GM19324 (cell line): ENCODE data around the gene CSRNP2.
"Not testable (repeated sequence)": the region's sequence is repeated elsewhere in the genome, so short reads cannot be mapped to it uniquely, and the experiment has no call there.

Experiments used
- ATAC-seq: cut with Tn5 transposase; IDR thresholded peaks from one replicate; pipeline ENCODE4 v1.9.1; 2021; ENCODE audit warnings: mild to moderate bottlenecking, moderate library complexity; ENCODE audit not compliant: unreplicated experiment, low FRiP score

Gene CSRNP2

GRCh38 chr12:51083126-51083833 lies at the start of gene CSRNP2:
Gene CSRNP2 (minus strand): TSS chr12:51083596. CDS start chr12:51076561, 7,035 bp downstream.
- peak; percentile 95 for ATAC-seq

GRCh38 chr12:51132693-51133092 lies 49.3 kb upstream of the CSRNP2 start:
- ATAC-seq = no peak

DNA sequence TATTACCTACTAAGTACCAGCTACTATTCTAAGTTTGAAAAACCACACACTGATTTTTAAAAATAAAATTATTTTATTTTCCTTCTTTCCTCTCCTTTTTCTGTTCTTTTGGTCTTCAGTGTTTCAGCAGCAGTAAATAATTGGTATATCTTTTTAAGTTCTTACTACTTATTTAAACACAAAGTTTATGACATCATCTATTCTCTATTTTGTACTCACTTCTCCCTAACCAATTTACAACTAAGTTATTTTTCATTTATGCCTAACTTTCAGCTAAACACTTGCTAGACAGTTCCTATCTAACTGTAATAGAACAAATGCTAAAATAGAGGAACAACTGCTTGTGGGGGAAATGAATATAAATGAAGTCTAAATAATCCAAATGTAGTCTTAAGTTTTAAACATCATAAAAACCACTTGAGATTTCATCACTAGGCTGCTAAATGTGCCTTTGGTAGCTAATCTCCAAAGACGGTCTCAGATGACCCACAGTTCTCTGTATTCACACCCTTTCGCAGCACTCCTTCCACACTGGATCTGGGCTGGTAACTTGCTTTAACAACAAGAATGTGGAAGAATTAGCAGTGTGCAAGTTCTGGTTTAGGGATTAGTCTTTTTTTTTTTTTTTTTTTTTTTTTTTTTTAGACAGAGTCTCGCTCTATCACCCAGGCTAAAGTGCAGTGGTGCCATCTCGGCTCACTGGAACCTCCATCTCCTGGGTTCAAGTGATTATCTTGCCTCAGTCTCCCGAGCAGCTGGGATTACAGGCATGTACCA lies 48.5 kb upstream of the CSRNP2 start:
- no peak for ATAC-seq

- ATAC-seq = no peak
Observed at GRCh38 chr12:51128919-51129318, 45.5 kb upstream of the CSRNP2 start.

DNA sequence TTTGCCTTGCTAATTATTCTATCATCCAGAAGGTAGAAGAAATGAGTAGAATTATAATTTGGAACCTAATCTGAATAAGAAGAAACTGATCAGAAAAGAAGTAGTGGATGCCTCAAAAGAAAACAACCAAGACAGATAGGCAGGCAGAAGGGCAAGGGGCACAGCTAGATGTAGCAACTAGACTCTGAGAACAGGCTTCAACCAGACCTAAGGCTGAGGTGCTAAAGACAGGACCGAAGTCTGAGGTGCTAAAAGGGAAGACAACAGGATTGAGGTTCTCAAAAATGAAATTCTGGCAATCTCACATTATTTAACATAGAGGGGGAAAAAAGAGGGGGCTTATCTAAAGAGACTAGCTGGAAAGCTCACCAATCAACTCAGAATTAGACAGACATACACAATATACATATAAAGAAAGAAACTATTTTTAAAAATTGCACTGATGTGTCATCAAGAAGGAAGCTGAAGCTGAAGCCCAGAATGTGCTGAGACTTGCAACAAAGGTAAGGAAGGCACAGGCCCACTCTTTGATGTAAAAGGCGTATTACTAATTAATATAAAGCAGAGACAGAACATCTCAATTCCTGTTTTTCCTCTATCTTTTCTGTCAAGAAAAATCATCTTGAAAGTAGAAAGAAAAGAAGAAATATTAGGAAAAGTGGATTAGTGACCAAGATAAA lies 43.8 kb upstream of the CSRNP2 start:
- ATAC-seq = no peak

- no peak for ATAC-seq
Observed at GRCh38 chr12:51126297-51126696, 42.9 kb upstream of the CSRNP2 start.

DNA sequence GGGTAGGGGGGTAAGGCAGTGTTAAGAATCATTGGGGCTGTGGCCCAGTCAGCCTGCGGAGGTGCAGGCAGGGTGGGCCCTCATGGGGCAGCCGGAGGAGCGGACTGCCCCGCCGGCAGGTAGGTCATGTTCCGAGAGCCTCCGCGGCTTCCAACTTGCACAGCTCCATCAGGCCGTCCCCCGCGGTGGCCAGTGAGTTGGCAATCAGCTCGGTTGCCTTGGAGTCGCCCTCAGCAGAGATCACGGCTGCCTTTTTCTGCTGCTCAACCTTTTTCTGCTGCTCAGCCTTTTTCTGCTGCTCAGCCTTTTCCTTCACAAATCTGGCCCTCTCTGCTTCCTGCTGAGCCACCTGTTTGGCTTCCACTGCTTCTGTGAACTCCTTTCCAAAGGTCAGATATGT lies 41.1 kb upstream of the CSRNP2 start:
- no peak for ATAC-seq

DNA sequence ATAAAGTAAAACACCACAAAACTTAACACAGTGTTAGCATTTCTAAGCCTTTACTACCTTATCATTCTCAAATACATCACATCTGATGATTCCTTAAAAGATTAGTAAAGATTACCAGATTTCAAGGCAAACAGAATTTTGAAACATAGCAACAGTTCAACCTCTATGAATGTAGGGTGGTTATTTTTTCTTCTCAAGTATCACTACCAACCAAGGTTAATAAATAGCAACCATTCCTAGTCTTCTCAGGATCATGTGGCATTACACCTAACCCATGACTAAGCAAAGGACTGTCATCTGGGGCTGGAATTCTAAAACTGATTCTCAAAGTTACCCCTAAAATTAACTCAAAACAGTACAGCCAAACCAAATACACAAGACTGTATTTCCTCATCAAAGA lies 39.4 kb upstream of the CSRNP2 start:
- ATAC-seq = no peak

GRCh38 chr12:51118706-51119105 lies 35.3 kb upstream of the CSRNP2 start:
- no peak for ATAC-seq

GRCh38 chr12:51115533-51115932 lies 32.1 kb upstream of the CSRNP2 start:
- ATAC-seq = no peak

DNA sequence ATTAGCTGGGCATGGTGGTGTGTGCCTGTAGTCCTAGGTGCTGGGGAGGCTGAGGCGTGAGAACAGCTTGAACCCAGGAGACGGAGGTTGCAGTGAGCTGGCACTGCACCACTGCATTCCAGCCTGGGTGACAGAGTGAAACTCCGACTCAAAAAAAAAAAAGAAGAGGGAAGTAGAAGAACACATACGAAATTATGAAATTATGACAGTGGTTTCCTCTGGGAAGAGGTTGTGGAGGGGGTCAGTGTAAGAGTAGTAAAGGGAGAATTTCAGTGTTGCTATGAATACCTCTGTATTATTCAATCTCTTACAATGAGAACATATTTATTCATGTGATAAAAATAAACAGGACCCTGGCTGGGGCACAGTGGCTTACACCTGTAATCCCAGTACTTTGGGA lies 24.7 kb upstream of the CSRNP2 start:
- ATAC-seq = no peak

- no peak for ATAC-seq
Observed at GRCh38 chr12:51103977-51104376, 20.6 kb upstream of the CSRNP2 start.

GRCh38 chr12:51098611-51099010 lies 15.2 kb upstream of the CSRNP2 start:
- no peak for ATAC-seq

DNA sequence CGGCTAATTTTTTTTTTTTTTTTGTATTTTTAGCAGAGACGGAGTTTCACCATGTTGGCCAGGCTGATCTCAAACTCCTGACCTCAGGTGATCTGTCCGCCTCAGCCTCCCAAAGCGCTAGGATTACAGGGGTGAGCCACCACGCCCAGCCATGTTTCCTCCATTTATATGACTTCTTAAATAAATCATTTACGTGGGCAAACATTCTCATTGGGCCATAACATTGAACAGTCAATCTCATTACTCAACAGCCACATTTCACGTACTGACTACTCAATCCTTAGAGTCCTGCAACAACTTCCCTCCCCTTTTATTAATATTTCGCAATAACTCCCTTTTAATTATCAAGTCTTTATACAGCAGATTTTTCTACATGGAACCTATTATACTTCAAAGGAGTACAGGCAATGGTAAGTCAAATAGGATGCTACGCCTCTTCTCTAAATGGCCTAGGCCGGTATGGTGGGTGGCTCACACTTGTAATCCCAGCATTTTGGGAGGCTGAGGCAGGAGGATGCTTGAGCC lies 7.4 kb upstream of the CSRNP2 start:
- no peak for ATAC-seq

GRCh38 chr12:51087818-51088217 lies 4.4 kb upstream of the CSRNP2 start:
- no peak for ATAC-seq

- no peak for ATAC-seq
Observed at GRCh38 chr12:51086933-51087332, 3.5 kb upstream of the CSRNP2 start.

DNA sequence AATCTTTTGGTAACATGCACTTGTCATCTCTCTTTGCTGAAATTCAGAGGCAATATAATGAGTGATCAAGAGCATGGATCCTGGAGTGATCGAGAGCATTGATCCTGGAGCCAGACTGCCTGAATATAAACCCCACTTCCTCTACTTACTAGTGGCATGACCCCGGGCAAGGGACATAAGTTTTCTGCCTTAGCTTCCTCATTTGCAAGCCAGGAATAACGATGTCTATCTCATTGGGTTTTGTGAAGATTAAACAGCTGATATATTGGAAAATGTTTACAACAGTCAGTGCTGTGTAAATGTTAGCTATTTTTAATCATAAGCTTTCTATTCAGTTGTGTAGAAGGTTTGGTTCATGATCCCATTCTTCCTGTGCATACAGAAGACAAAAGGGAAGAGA lies 2.4 kb upstream of the CSRNP2 start:
- ATAC-seq = no peak

DNA sequence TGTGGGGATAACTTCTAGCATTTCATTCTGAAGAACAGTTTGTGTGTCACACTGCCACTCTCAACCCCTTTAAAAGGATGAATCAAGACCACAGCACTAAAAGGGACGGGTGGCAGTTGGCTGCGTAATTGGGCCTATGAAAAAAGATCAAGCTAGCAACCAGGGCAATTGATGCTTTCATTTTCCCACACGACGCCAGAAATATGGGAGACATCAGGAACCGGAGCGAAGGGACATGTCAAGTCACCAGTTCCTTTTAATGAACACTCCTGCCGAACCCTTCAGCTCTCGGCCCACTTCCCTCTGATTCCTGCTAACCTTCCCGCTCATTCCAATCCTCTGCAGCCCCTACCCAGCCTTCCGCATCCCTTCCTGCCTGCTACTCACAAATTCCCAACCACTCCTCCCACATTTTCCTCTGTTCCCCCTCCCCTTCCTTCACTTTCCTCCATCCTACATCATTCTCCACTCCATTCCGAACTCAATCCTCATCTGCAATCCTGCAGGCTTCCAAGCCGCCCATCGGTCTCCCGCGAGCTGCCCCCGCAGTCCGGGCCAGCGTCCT lies 753 bp downstream of the CSRNP2 start:
- ATAC-seq = no peak

DNA sequence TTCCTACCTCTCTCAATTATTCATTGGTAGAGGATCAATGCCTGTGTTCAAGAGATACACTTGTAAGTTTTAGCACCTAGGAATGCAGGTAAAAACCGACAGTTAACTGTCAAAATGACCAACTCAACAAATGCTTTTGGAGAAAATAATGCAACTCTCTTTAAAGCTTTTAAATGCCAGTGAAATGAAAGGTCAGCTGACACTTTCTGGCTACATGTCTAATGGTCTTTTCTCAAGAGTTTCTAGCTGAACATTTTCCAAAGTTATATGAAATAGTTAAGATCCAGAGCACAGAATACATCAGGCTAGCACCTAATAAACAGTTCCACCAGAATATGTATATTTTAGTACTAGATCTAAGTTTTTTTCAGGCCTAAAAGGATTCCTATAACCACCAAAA lies 2.0 kb downstream of the CSRNP2 start:
- ATAC-seq = no peak

GRCh38 chr12:51080136-51080535 lies 3.3 kb downstream of the CSRNP2 start:
- ATAC-seq = no peak

- not testable (repeated sequence) for ATAC-seq
Observed at GRCh38 chr12:51078866-51079265, 4.5 kb downstream of the CSRNP2 start.
